Neuronal stem cell (in vitro differentiated cells): Measurements from ENCODE around the gene GJA5.

Source experiments
- DNase-seq: peaks from one replicate; pipeline ENCODE4 v3.0.0-alpha.2; 2013; ENCODE audit warnings: low spot score
- H2AFZ ChIP-seq: one replicate; pipeline ENCODE4 v1.6.1; 2013; ENCODE audit warnings: mild to moderate bottlenecking, low read length, inconsistent platforms
- H2AK5ac ChIP-seq: 2 replicates; pipeline ENCODE4 v1.6.1; 2013; ENCODE audit warnings: low read depth, mild to moderate bottlenecking, inconsistent platforms, low read length, moderate library complexity, mixed read lengths
- H2BK120ac ChIP-seq: 2 replicates; pipeline ENCODE4 v1.6.1; 2013; ENCODE audit warnings: low read depth, mild to moderate bottlenecking, inconsistent platforms, low read length, moderate library complexity, mixed read lengths
- H2BK12ac ChIP-seq: one replicate; pipeline ENCODE4 v1.6.1; 2013; ENCODE audit warnings: low read length, inconsistent platforms
- H2BK15ac ChIP-seq: 2 replicates; pipeline ENCODE4 v1.6.1; 2013; ENCODE audit warnings: mild to moderate bottlenecking, low read length, inconsistent platforms, mixed read lengths
- H2BK5ac ChIP-seq: one replicate; pipeline ENCODE4 v1.6.1; 2013; ENCODE audit warnings: inconsistent platforms, mild to moderate bottlenecking, low read length, moderate library complexity
- H3K14ac ChIP-seq: one replicate; pipeline ENCODE4 v1.6.1; 2013; ENCODE audit warnings: low read length, inconsistent platforms
- H3K18ac ChIP-seq: 2 replicates; pipeline ENCODE4 v1.6.1; 2013; ENCODE audit warnings: low read length, inconsistent platforms
- H3K23ac ChIP-seq: 2 replicates; pipeline ENCODE4 v1.6.1; 2013; ENCODE audit warnings: low read depth, mild to moderate bottlenecking, mixed read lengths, low read length, inconsistent platforms; ENCODE audit not compliant: poor library complexity
- H3K27ac ChIP-seq: replicated peaks from 3 replicates; pipeline ENCODE4 v1.5.1; 2013; ENCODE audit warnings: low read length, inconsistent platforms
- H3K27me3 ChIP-seq, 3 experiments: 2 replicates each; pipeline ENCODE4 v1.6.1; 2013; ENCODE audit warnings: low read length in 3 of 3, mild to moderate bottlenecking in 2 of 3, inconsistent platforms in 1 of 3, low read depth in 1 of 3, mixed read lengths in 1 of 3, moderate library complexity in 1 of 3; ENCODE audit not compliant: control insufficient read depth in 3 of 3, insufficient read depth in 3 of 3
- H3K36me3 ChIP-seq, 2 donors: replicated peaks in 1 of 2; 2 replicates each; pipeline ENCODE4 v1.6.1; 2013; ENCODE audit warnings: low read length in 2 of 2; ENCODE audit not compliant: control insufficient read depth in 2 of 2, insufficient read depth in 2 of 2
- H3K4ac ChIP-seq: 2 replicates; pipeline ENCODE4 v1.6.1; 2013; ENCODE audit warnings: inconsistent platforms, mild to moderate bottlenecking, low read length, moderate library complexity
- H3K4me1 ChIP-seq, 2 donors: 1 replicate in 1 of 2; 2 replicates in 1 of 2; pipeline ENCODE4 v1.6.1; 2013; ENCODE audit warnings: low read length in 2 of 2, low read depth in 1 of 2; ENCODE audit not compliant: control insufficient read depth in 2 of 2, insufficient read depth in 1 of 2
- H3K4me2 ChIP-seq: one replicate; pipeline ENCODE4 v1.6.1; 2013; ENCODE audit warnings: mild to moderate bottlenecking, low read length, inconsistent platforms; ENCODE audit not compliant: insufficient read depth, poor library complexity, severe bottlenecking
- H3K4me3 ChIP-seq, 2 donors: 2 replicates each; pipeline ENCODE4 v1.5.1; 2013; ENCODE audit warnings: low read length in 2 of 2, mild to moderate bottlenecking in 2 of 2, inconsistent platforms in 1 of 2, moderate library complexity in 1 of 2
- H3K79me1 ChIP-seq: one replicate; pipeline ENCODE4 v1.6.1; 2013; ENCODE audit warnings: low read depth, mild to moderate bottlenecking, inconsistent platforms, low read length, moderate library complexity
- H3K9ac ChIP-seq: one replicate; pipeline ENCODE4 v1.6.1; 2013; ENCODE audit warnings: mild to moderate bottlenecking, low read depth, low read length, inconsistent platforms; ENCODE audit not compliant: poor library complexity
- H3K9me3 ChIP-seq, 2 donors: replicated peaks in 1 of 2; 2 replicates each; pipeline versions ENCODE3 to v1.6.1; 2013; ENCODE audit warnings: low read length in 2 of 2, mild to moderate bottlenecking in 2 of 2, inconsistent platforms in 1 of 2, low read depth in 1 of 2, mixed read lengths in 1 of 2, moderate library complexity in 1 of 2; ENCODE audit not compliant: control insufficient read depth in 2 of 2, insufficient read depth in 1 of 2
- H4K8ac ChIP-seq: one replicate; pipeline ENCODE4 v1.6.1; 2013; ENCODE audit warnings: low read depth, mild to moderate bottlenecking, inconsistent platforms, low read length, moderate library complexity
- H4K91ac ChIP-seq: one replicate; pipeline ENCODE4 v1.6.1; 2013; ENCODE audit warnings: low read length, low read depth, mild to moderate bottlenecking, inconsistent platforms; ENCODE audit not compliant: poor library complexity
- WGBS, 2 donors: extraction: QIAGEN DNeasy Blood & Tissue Kit; methylation state at CpG; one replicate each; pipeline ENCODE4 v1.1.7; 2013; ENCODE audit warnings: missing lambda C conversion rate in 2 of 2, mixed read lengths in 1 of 2; ENCODE audit not compliant: insufficient read length in 2 of 2, insufficient replicate concordance in 1 of 2; ENCODE audit errors: extremely low coverage in 2 of 2; 5-methylcytosine and 5-hydroxymethylcytosine counted together

GJA5 gene

DNA sequence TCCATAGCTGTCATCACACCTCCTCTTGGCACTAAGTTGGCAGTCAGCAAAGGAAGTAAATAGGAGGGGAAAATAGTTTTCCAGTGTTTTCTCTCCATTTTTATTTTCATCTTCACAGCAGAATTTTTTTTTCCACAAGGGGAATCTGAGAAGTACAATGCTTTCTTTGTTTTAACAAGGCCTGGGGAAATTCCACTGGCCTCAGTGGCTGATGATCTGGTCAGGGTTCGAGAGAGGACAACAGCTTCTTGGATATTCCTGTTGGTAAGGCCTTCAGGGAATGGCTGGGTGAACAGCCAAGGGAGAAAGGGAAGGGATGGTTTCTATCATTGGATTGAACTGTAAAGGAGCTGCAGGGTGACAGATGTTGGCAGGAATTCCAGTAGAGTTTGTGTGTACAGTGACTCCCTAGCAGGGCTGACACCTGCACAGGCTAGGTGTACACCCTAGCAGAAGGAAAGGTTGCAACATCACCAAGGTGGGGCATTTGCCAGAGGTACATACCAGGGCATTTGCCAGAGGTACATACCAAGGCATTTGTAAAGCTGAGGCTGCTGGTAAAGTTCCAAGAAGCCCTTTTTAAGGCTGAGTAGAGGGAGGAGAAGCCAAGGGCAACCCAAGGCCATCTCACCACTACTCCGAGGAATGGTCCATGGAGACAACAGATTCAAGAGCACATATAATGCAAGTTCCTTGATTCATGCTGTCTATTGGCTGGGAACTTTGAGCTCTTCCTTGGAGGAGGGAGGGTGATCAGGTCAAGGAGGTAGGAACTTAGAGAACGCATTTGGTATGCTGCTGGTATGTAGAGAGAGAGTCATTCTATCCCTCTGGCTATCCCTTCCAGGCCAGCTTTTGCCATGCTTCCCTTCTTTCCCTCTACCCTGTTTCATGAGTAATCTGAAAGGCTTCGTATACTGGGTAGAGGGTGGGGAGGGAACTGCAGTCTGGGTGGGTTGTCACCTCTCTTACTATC, 3.1 kb downstream of the GJA5 start:
- Histone ChIP-seq H3K4me2 (no peak overlapping the region), H3K79me1 (no peaks in the 10 kb centered on the region), H2BK5ac (no peak overlapping the region), H3K4ac (no peak overlapping the region), H4K91ac (no peak overlapping the region), H3K27me3 (no peaks in the 10 kb centered on the region), H2BK120ac (no peak overlapping the region), H3K9ac (no peak overlapping the region), H3K4me1 (peaks cover 0 to 7% of the 10 kb centered on the region in 2 donors), H2AK5ac (no peak overlapping the region), H3K9me3 (no peaks in the 10 kb centered on the region), H3K27ac (no peak overlapping the region), H3K18ac (no peak overlapping the region), H3K36me3 (no peaks in the 10 kb centered on the region), H4K8ac (no peak overlapping the region), H2BK12ac (no peak overlapping the region), H3K23ac (no peak overlapping the region), H2AFZ (no peak overlapping the region), H2BK15ac (no peak overlapping the region), H3K14ac (no peak overlapping the region), H3K4me3 (no peak overlapping the region)
- DNase-seq = no peak
- no CpG with 5 or more reads among the region's 4 CpGs for WGBS, 2 donors

DNA sequence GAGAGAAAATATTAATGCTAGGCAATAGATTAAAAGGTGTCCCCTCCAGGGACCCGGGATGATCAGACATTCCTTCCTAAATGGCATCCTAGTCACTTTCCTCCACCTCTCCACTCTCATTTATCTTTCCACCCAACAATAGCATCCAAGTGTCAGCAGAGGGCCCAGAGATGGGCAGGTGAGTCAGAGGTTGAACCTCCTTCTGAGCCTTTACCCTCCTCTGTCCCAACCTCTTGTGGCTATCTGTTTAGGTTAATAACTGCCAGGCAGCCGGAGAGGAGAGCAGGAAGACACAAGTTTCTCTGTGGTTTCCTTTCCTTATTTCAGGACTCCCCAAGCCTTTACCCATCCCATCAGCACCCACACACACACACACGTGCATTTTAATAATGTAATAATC, 4.1 kb downstream of the GJA5 start:
- no peak for DNase-seq
- Histone ChIP-seq H3K79me1 (no peaks in the 10 kb centered on the region), H2BK15ac (no peak overlapping the region), H3K36me3 (no peaks in the 10 kb centered on the region), H3K27ac (no peak overlapping the region), H3K18ac (no peak overlapping the region), H2BK5ac (no peak overlapping the region), H2AFZ (no peak overlapping the region), H4K8ac (no peak overlapping the region), H3K4me2 (no peak overlapping the region), H3K23ac (no peak overlapping the region), H3K4me3 (no peak overlapping the region), H3K4ac (no peak overlapping the region), H3K9me3 (no peaks in the 10 kb centered on the region), H3K27me3 (no peaks in the 10 kb centered on the region), H3K14ac (no peak overlapping the region), H3K9ac (no peak overlapping the region), H4K91ac (no peak overlapping the region), H3K4me1 (peaks cover 0 to 7% of the 10 kb centered on the region in 2 donors), H2BK120ac (no peak overlapping the region), H2AK5ac (no peak overlapping the region), H2BK12ac (no peak overlapping the region)
- no CpG with 5 or more reads among the region's 3 CpGs for WGBS, 2 donors

DNA sequence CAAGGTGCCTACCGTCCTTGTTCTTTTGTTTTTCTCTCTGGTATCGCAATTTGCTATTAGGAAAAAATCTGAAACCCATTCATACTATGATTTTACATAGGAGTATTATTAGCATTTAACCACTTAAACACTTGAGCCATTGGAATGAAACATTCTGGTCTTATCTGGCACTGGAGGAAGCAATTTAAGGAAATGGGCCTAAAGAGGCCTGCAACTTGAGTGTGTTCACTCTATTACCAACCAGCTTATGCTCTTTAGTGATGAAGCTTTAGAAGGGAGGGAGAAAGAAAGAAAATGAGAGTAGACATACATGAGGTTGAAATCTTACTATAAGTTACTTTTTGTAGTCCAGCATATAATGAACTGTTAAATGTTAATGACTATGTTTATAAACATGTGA, 5.7 kb downstream of the GJA5 start:
- Histone ChIP-seq H4K8ac (no peak overlapping the region), H3K4me3 (no peak overlapping the region)

DNA sequence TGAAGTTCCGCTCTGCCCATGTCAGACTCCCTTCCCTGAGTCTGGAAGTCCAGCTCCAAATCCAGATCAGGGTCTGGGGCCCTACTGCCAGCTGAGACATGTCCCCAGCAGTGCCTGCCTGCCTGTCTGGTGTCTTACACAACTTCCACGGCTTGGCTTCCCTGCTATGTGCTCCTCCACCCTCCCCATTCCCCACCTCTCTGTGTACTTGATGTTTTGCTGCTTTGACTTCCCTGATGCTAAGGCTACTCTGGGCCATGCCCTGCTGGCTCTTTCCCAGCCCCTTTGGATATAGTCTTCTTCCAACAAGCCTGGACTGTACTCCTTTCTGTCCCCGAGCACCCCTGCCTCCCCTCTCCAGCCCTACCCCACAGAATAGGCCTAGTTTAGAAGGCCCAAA, 7.3 kb downstream of the GJA5 start:
- no CpG with 5 or more reads among the region's 3 CpGs for WGBS, 2 donors
- H2BK120ac ChIP-seq = no peak overlapping the region

More for the DNA sequence above, 5.7 kb downstream of the GJA5 start:
- H3K79me1 ChIP-seq = no peaks in the 10 kb centered on the region
- H3K18ac ChIP-seq = no peak overlapping the region
- H2BK15ac ChIP-seq = no peak overlapping the region
- no peak overlapping the region for H3K4me2 ChIP-seq
- H2AK5ac ChIP-seq = no peak overlapping the region
- no peak overlapping the region for H2BK120ac ChIP-seq
- no peak overlapping the region for H2BK5ac ChIP-seq
- H3K23ac ChIP-seq = no peak overlapping the region
- no peak overlapping the region for H3K27ac ChIP-seq
- H3K14ac ChIP-seq = no peak overlapping the region
- H3K9me3 ChIP-seq = no peaks in the 10 kb centered on the region
- no CpG with 5 or more reads among the region's 2 CpGs for WGBS, 2 donors
- no peak for DNase-seq
- no peak overlapping the region for H4K91ac ChIP-seq
- H3K4ac ChIP-seq = no peak overlapping the region
- H2BK12ac ChIP-seq = no peak overlapping the region
- no peaks in the 10 kb centered on the region for H3K36me3 ChIP-seq
- no peak overlapping the region for H2AFZ ChIP-seq
- H3K9ac ChIP-seq = no peak overlapping the region
- H3K27me3 ChIP-seq = no peaks in the 10 kb centered on the region
- H3K4me1 ChIP-seq = peaks cover 0 to 7% of the 10 kb centered on the region in 2 donors

More for the DNA sequence above, 7.3 kb downstream of the GJA5 start:
- Histone ChIP-seq H3K27ac (no peak overlapping the region), H3K4me2 (no peak overlapping the region), H3K18ac (peak overlapping the region; percentile 25), H2AK5ac (no peak overlapping the region), H3K23ac (no peak overlapping the region), H3K4ac (no peak overlapping the region), H2AFZ (no peak overlapping the region), H4K91ac (no peak overlapping the region), H3K36me3 (no peaks in the 10 kb centered on the region), H3K14ac (no peak overlapping the region), H4K8ac (no peak overlapping the region), H2BK5ac (no peak overlapping the region), H3K4me1 (peaks cover 0 to 5% of the 10 kb centered on the region in 2 donors), H3K4me3 (no peak overlapping the region), H3K9me3 (no peaks in the 10 kb centered on the region), H3K79me1 (no peaks in the 10 kb centered on the region), H3K9ac (no peak overlapping the region), H3K27me3 (no peaks in the 10 kb centered on the region), H2BK15ac (no peak overlapping the region), H2BK12ac (no peak overlapping the region)
- no peak for DNase-seq
